Fibroblast of mammary gland (primary cell): ENCODE measurements around the gene CACNA2D2.

Experiments used
- DNase-seq: peaks from one replicate; pipeline ENCODE4 v3.0.0-alpha.2; 2010; ENCODE audit warnings: low read depth
- H3K4me3 ChIP-seq: 2 replicates; pipeline ENCODE4 v1.5.1; 2011; ENCODE audit warnings: low read depth, mild to moderate bottlenecking, low read length, moderate library complexity; ENCODE audit not compliant: control insufficient read depth
- CTCF ChIP-seq: conservative IDR thresholded peaks from 2 replicates; pipeline ENCODE4 v1.5.1; 2011; ENCODE audit warnings: low read depth, low read length, inconsistent platforms; ENCODE audit not compliant: control insufficient read depth, insufficient read depth

Gene CACNA2D2

GRCh38 chr3:50470658-50471057, 32.8 kb downstream of the CACNA2D2 start:
- H3K4me3 ChIP-seq, result no peak overlapping the region
- TF ChIP-seq CTCF, result no peak
- DNase-seq, result no peak

GRCh38 chr3:50467919-50468318, 35.5 kb downstream of the CACNA2D2 start:
- no peak overlapping the region for H3K4me3 ChIP-seq
- no peak for TF ChIP-seq CTCF

GRCh38 chr3:50466177-50466576, 37.3 kb downstream of the CACNA2D2 start:
- TF ChIP-seq CTCF, result no peak
- no peak for DNase-seq
- H3K4me3 ChIP-seq, result no peak overlapping the region

More at GRCh38 chr3:50467919-50468318, 35.5 kb downstream of the CACNA2D2 start:
- DNase-seq, result no peak

GRCh38 chr3:50464569-50464968, 38.9 kb downstream of the CACNA2D2 start:
- no peak for DNase-seq
- H3K4me3 ChIP-seq, result no peak overlapping the region
- TF ChIP-seq CTCF, result no peak

- no peak for TF ChIP-seq CTCF
- no peak for DNase-seq
- no peak overlapping the region for H3K4me3 ChIP-seq
These were observed 43.6 kb downstream of the CACNA2D2 start for GRCh38 chr3:50459785-50460184.

GRCh38 chr3:50457988-50458387, 45.4 kb downstream of the CACNA2D2 start:
- H3K4me3 ChIP-seq, result no peak overlapping the region
- DNase-seq, result no peak
- TF ChIP-seq CTCF, result no peak
